GM10266 (cell line): ENCODE data around the gene TIAM2.

Source experiments
- DNase-seq: peaks from one replicate; pipeline ENCODE4 v3.0.0; 2012; ENCODE audit errors: extremely low spot score
- TF ChIP-seq, protein P1 (sequence below): IDR thresholded peaks from 2 replicates; pipeline ENCODE4 v1.5.1; 2012; ENCODE audit warnings: mild to moderate bottlenecking, low read depth; ENCODE audit not compliant: control insufficient read depth, insufficient read depth; ENCODE audit errors: missing control alignments

Gene TIAM2

GRCh38 chr6:155271145-155271544, 276.0 kb downstream of the TIAM2 start:
- TF ChIP-seq, protein P1, sequence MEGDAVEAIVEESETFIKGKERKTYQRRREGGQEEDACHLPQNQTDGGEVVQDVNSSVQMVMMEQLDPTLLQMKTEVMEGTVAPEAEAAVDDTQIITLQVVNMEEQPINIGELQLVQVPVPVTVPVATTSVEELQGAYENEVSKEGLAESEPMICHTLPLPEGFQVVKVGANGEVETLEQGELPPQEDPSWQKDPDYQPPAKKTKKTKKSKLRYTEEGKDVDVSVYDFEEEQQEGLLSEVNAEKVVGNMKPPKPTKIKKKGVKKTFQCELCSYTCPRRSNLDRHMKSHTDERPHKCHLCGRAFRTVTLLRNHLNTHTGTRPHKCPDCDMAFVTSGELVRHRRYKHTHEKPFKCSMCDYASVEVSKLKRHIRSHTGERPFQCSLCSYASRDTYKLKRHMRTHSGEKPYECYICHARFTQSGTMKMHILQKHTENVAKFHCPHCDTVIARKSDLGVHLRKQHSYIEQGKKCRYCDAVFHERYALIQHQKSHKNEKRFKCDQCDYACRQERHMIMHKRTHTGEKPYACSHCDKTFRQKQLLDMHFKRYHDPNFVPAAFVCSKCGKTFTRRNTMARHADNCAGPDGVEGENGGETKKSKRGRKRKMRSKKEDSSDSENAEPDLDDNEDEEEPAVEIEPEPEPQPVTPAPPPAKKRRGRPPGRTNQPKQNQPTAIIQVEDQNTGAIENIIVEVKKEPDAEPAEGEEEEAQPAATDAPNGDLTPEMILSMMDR = no peak
- DNase-seq = no peak

DNA sequence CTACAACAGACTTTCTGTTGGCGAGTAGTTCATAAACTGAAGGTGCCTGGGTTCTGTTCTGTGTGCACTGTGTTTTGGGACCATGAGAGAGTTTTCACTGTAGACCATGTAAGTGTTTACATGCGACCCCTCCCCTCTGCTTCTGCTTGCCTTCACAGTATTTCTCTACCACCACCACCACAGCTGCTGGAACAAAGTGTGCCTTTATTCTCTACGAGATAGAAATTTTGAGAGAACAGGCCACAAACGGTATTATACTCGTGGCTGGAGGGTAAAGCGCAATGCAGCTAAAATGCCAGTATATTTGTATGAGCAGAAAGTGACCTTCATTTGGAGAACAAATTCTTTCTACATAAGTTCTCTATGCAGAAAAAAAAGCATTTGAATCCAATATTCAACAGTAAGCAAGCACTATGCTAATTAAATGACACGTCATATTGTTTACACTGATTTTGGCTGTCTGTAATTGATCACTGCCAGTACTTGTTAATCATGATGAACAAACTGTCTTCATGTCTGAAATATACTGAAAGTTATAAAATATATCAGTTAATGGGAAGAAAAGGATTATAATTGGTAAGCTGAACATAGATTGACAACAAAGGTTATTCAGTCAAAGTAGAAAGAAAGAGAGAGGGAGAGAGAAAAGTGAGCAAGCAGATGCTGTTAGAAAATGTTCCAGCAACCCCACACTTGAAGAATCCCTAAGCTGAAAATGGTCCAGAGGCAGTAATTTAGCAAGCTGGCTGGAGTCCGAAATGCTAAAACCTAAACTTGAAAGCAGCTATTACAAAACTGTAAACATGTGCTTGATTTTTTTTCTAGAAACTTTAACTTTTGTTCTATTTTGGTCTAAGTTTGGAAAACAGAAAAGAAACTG, 277.5 kb downstream of the TIAM2 start:
- no peak for DNase-seq
- TF ChIP-seq, protein P1 = no peak

DNA sequence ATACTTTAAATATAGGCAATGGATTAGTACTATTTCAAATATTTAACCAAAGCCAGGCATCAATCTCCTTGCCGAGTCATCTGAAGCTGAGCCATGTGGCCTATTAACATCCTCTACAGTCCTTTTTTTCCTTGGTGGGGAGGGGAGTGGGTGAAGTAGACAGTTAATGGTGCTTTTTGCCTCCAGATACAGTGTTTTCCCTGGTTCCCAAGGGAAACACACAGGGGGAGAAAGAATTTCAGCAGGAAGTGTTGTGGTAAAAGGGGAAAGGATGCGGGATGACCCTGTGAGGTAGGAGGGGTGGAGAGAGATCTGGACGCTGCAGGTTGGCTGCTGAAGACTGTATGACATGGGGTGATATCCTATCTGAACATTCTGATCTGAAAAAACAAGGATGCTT, 278.3 kb downstream of the TIAM2 start:
- TF ChIP-seq, protein P1 = no peak
- DNase-seq = no peak

- no peak for DNase-seq
These were observed 279.0 kb downstream of the TIAM2 start for GRCh38 chr6:155274106-155274505.

GRCh38 chr6:155274533-155274932, 279.4 kb downstream of the TIAM2 start:
- no peak for DNase-seq
- TF ChIP-seq, protein P1 = no peak

More at GRCh38 chr6:155274106-155274505, 279.0 kb downstream of the TIAM2 start:
- TF ChIP-seq, protein P1 = no peak

DNA sequence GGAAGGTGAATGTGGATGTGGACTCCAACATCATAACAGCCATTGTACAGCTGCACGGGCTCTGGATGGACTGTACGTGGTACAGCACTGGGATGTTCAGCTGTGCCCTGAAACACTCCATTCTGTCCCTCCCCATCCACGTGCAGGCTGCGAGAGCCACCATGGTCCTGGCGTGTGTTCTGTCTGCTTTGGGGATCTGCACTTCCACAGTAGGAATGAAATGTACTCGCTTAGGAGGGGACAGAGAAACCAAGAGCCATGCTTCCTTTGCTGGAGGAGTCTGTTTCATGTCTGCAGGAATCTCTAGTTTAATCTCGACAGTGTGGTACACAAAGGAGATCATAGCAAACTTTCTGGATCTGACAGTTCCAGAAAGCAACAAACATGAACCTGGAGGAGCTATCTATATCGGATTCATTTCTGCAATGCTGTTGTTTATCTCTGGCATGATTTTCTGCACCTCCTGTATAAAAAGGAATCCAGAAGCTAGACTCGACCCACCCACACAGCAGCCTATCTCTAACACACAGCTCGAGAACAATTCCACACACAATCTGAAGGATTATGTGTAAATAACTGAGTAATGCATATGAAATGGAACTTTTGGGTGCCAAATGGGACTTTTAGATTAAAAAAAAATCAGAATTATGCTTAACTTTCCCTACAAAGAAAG, 280.8 kb downstream of the TIAM2 start:
- TF ChIP-seq, protein P1 = no peak

DNA sequence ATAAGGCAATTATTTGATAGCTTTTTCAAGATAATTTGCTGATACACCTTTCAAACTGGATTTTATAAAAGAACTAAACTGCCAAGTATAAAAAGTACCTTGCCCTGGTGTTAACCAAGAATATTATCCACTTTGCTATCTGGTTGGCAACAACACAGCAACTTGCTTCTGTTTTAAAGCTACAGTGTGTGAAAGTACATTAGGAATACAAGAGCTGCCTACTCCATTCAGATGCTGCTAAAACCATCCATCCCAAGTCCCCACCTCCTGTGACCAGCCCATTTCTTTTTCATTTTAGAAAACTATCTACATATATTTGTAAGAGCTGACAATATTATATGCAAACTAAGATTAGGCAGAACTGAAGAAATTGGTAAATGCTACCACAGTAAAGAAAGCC, 281.5 kb downstream of the TIAM2 start:
- no peak for DNase-seq
- TF ChIP-seq, protein P1 = no peak

More for the DNA sequence above, 280.8 kb downstream of the TIAM2 start:
- DNase-seq = no peak
